Activated T-cell treated with anti-CD3 and anti-CD28 coated beads, Interleukin-2, amount 50 U/mL, for 72 hours (primary cell): Measurements from ENCODE around the gene CAP1. TPM values are rescaled to one million over a fixed set of nuclear protein-coding genes. Genes with fewer than 3 reads are reported as not detected.

ENCODE experiments used
- ATAC-seq, 2 donors: fragments of 150-1000 bp; cut with Tn5 transposase; replicated peaks in 1 of 2; 2 replicates each; pipeline ENCODE4 v1.10.0; 2021; ENCODE audit warnings: moderate library complexity in 2 of 2, mild to moderate bottlenecking in 1 of 2
- DNase-seq, 2 donors: peaks; one replicate each; pipeline ENCODE4 v3.0.0; 2021 to 2022; ENCODE audit warnings: mixed read lengths in 1 of 2
- H3K27ac Mint-ChIP-seq: one replicate; pipeline ENCODE4 v1.8.0; 2022; ENCODE audit warnings: mild to moderate bottlenecking, moderate library complexity, mixed read lengths
- H3K27me3 Mint-ChIP-seq: one replicate; pipeline ENCODE4 v1.8.0; 2022; ENCODE audit warnings: low read depth, mixed read lengths
- H3K36me3 Mint-ChIP-seq, 2 donors: one replicate each; pipeline ENCODE4 v1.8.0; 2022; ENCODE audit warnings: mixed read lengths in 2 of 2, mild to moderate bottlenecking in 1 of 2; ENCODE audit not compliant: insufficient read depth in 2 of 2
- H3K4me1 Mint-ChIP-seq: one replicate; pipeline ENCODE4 v1.8.0; 2022; ENCODE audit warnings: low read depth, mixed read lengths
- H3K4me3 Mint-ChIP-seq, 2 donors: one replicate each; pipeline ENCODE4 v1.8.0; 2022; ENCODE audit warnings: mild to moderate bottlenecking in 2 of 2, mixed read lengths in 2 of 2, moderate library complexity in 2 of 2
- H3K9me3 Mint-ChIP-seq, 2 donors: one replicate each; pipeline ENCODE4 v1.8.0; 2022; ENCODE audit warnings: mixed read lengths in 2 of 2
- total RNA-seq, 2 donors: library from RNA; stranded (reverse); gene quantifications; one replicate each; pipeline ENCODE4 v1.2.3, GENCODE V29; 2022

CAP1 gene
- total RNA-seq, 2 donors from 2014 or later, result 401 to 411 TPM

DNA sequence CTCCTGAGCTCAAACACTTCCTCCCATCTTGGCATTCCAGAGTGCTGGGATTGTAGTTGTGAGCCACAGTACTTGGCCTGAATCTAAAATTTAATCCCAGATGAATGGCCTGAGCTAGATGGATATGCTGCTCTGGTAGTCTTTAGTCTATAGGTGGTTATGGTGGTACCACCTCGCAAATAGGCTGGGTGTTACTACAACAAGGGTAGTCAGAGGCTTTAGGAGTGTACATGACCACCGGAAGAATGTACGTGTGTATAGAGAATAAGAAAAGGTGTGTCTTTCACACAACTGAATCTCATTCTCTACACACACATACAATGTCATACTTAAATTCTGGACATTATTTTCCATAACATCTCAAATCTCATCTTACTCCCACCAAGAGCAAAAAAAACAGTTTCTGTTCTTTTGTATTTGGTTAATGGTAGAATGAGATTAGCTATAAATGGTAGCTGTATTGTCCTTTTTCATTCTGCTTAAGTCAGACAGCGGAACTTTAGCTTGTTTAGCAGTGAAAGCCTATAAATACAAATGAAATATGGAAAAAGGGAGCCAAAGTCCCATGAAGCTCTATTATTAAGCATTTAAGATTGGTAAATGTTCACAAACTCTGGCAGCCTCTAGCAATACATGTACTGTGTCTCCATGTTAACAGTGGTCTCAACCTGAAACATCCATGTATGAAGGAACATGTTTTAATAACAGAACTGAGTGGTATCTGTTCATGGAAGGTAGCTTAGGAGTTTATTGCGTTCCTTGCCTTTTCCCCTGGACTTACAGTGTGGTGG is 16.2 kb downstream of the CAP1 start:
- Mint-ChIP-seq H3K36me3 (peaks cover 4 to 32% of the 10 kb centered on the region in 2 donors), H3K4me1 (peaks cover 92% of the 10 kb centered on the region), H3K27ac (peak overlapping the region; percentile 96), H3K9me3 (no peaks in the 10 kb centered on the region), H3K27me3 (no peaks in the 10 kb centered on the region), H3K4me3 (peak overlapping the region in 1 of 2 donors; percentile 1)
- no peak for ATAC-seq
- no peak for DNase-seq

DNA sequence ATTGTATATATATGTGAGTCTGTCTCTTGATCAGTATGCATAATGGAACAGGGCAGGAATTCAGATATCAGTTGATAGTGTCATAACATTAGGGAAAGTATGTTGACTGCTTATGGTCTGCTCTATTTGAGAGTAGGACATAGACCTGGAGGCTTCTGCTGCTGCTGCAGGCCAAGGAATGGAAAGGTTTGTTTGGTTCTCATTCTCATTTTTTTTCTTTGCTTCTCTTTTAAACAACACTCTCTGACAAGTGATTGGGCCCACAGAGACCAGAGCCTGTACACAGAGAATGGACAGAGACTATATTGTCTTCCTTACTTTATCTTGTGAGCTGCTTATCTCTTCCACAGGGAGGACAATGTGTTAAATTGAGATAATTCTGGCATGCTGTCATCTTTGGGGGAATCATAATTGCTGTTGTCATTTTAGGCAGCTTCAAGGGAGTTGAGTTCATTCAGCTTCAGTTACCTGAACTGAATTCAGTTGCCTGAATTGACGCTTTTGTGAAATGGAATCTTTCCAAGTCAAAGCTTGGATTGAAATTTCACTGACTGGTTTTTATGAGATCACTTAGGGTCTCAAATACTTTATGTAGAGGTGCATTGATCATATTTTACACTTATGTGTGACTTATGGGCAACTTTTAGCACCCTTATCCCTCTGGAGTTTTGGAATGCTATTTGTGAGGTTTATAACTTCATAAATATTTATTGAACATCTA is 16.9 kb downstream of the CAP1 start:
- Mint-ChIP-seq H3K27me3 (no peaks in the 10 kb centered on the region), H3K4me3 (peak overlapping the region in 1 of 2 donors; percentile 19), H3K4me1 (peaks cover 90% of the 10 kb centered on the region), H3K36me3 (peaks cover 4 to 35% of the 10 kb centered on the region in 2 donors), H3K27ac (peak overlapping the region; percentile 96), H3K9me3 (no peaks in the 10 kb centered on the region)
- DNase-seq, result no peak
- ATAC-seq, result no peak

DNA sequence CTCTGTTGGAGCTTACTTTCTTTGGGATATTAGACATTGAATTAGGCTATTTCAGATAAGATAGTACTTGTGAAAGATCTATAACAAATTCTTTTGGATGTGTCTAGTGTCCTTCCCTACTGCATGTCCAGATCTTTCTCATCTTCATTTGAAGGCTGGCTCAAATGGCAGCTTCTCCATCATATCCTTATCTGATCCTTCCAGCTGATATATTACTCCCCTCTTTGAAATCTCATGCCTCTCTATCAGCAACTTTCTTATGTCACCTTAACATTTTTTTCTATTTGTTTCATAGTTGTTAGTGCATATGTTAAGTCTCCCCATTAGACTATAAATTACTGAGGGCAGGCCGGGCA is 17.5 kb downstream of the CAP1 start:
- peaks cover 4 to 35% of the 10 kb centered on the region in 2 donors for H3K36me3 Mint-ChIP-seq
- ATAC-seq, result no peak
- H3K4me1 Mint-ChIP-seq, result peaks cover 85% of the 10 kb centered on the region
- DNase-seq, result no peak
- peak overlapping the region; percentile 34 to 83 for H3K4me3 Mint-ChIP-seq
- no peaks in the 10 kb centered on the region for H3K9me3 Mint-ChIP-seq
- no peaks in the 10 kb centered on the region for H3K27me3 Mint-ChIP-seq
- H3K27ac Mint-ChIP-seq, result peak overlapping the region; percentile 96

DNA sequence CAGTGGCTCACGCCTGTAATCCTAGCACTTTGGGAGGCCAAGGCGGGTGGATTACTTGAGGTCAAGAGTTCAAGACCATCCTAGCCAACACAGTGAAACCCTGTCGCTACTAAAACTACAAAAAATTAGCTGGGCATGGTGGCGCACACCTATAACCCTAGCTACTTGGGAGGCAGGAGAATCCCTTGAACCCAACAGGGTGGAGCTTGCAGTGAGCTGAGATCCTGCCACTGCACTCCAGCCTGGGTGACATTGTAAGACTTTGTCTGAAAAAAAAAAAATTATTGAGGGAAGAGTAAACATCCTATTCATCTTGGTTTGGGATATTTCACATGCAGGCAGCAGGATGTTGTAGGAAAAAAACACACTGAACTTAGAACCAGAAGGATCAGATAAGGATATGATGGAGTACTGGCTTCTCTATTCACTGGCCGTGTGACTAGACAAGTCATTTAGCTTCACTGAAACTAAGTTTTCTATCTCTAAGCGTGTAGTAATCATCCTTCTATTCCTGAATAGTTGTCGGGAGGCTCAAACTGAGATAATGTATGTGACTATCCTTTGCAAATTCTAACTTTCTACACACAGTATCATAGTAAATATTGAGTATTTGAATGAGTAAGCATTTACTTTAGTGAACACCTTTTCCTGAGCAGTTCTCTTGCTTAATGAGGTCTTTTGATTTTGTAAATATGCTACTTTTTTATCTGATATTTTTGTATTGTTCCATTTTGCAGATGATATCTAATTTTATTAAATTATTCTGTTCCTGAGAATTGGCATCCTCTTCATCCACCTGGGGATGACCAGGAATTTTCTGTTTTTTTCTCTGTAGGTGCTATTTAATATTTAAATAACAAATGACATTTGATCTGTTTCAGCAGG is 18.2 kb downstream of the CAP1 start:
- Mint-ChIP-seq H3K27ac (peak overlapping the region; percentile 96), H3K4me1 (peaks cover 87% of the 10 kb centered on the region), H3K27me3 (no peaks in the 10 kb centered on the region), H3K36me3 (peaks cover 6 to 38% of the 10 kb centered on the region in 2 donors), H3K4me3 (peak overlapping the region; percentile 54 to 83), H3K9me3 (no peaks in the 10 kb centered on the region)
- ATAC-seq, result peak; percentile 47 to 60
- no peak for DNase-seq

DNA sequence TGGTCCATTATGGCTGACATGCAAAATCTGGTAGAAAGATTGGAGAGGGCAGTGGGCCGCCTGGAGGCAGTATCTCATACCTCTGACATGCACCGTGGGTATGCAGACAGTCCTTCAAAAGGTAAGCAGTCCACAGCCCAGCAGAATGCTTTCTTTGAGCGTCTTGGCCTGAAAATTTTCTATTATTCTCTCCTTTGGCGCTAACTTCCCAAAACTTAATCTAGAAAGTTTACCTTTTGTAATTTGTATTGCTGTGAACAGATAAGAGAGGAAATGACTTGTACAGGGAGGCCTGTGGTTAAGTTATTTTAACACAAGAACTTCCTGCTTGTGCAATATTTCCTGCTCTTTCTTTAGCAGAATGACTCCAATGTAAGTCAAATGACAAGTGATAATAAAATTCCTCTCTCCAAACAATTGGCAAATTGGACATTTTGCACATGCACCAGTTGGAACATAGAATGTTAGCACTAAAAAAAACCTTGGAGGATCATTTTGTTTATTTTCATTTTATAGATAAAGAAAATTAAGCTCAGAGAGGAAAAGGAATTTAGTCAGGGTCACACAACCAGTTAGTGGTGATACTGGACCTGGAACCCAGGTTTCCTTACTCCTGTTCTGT is 18.9 kb downstream of the CAP1 start:
- peak; percentile 73 to 80 for ATAC-seq
- H3K27ac Mint-ChIP-seq, result peak overlapping the region; percentile 97
- DNase-seq, result no peak

DNA sequence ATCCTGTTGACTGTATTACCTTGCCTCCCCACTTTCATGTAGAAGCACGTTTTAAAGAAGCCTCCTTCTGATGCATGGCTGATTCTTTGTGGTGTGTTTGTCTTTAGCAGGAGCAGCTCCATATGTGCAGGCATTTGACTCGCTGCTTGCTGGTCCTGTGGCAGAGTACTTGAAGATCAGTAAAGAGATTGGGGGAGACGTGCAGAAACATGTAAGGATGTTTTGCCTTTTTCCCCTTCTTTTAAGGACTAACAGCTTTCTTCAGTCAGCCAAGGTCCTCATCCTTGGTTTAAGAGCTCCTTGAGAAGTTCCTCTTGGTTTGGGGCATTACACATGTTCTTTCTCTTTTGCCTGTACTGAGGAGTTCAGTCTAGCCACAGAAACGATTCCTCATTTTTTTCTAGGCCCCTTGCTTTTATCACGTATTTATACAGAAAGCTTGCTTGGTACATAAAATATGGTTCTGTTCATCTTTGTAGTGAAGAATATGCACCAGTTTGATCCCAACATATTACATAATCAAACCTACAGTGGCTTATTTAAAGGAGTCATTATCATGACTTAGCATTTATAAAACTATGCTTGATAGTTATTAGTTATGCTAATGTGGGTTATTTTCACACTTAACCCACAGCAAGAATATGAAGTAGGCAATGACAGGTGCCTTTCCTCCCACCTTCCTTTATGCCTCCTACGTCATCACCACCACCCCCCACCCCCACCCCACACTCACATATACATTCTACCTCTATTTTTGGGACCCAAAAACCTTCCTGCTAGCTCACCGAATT is 19.6 kb downstream of the CAP1 start:
- Mint-ChIP-seq H3K4me3 (peak overlapping the region; percentile 54 to 76), H3K36me3 (peaks cover 8 to 42% of the 10 kb centered on the region in 2 donors), H3K27me3 (no peaks in the 10 kb centered on the region), H3K27ac (peak overlapping the region; percentile 97), H3K4me1 (peaks cover 88% of the 10 kb centered on the region), H3K9me3 (no peaks in the 10 kb centered on the region)
- DNase-seq, result no peak
- peak in 1 of 2 donors; percentile 35 for ATAC-seq

More for the DNA sequence above, 18.9 kb downstream of the CAP1 start:
- Mint-ChIP-seq H3K36me3 (peaks cover 8 to 43% of the 10 kb centered on the region in 2 donors), H3K4me1 (peaks cover 88% of the 10 kb centered on the region), H3K9me3 (no peaks in the 10 kb centered on the region), H3K27me3 (no peaks in the 10 kb centered on the region), H3K4me3 (peak overlapping the region; percentile 54 to 83)

DNA sequence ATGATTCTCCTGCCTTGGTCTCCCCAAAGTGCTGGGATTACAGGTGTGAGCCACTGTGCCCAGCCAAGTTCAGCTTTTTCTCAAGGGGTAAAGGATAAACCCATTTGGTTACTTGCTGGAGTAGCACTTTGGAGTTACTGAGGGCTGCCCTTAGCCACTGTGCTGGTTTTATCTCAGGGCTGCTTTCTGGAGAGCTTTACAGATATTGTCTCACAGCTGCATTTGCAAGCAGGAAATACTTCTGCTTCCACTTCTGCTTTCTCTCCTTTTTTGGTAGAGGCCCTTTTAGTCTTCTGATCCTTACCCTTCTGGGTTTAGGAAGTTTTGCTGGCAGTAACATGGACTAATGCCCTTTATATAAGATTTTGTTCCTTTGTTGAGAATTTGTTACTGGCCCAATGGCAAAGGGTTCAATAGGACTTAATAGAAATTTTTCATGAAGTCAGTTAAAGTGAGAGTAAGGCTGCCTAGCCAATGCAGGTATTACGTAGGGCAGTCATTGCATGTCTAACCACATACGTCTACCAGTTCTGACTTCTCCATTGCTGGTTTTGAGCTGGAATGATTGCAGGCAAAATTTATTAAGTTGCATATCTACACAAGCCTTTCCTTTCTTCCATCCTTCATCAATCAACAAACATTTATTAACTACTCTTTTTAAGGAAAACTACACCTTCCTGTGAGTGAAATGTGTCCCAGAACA is 24.4 kb downstream of the CAP1 start:
- Mint-ChIP-seq H3K4me1 (peaks cover 69% of the 10 kb centered on the region), H3K4me3 (no peak overlapping the region), H3K36me3 (peaks cover 17 to 57% of the 10 kb centered on the region in 2 donors), H3K27ac (peak overlapping the region; percentile 88), H3K9me3 (no peaks in the 10 kb centered on the region), H3K27me3 (no peaks in the 10 kb centered on the region)
- DNase-seq (no peak), ATAC-seq (no peak)

DNA sequence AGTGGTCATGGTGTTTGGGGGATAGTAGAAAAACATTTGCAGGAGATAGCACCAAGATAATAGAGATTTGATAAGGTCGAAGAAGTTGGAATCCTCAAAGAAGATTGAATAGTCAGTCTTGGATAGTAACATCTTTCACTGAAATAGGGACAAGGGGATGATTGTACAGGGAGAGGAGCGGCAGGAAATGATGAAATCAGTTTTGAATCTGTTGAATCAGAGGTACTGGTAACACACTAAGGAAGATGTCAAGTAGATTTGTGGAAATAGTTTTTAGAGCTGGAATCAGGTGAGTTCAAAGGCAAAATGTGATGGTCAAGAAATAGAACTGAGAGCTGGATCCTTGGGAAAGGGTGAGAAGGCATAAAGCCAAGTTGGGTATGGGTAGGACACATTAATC is 26.5 kb downstream of the CAP1 start:
- Mint-ChIP-seq H3K27me3 (no peaks in the 10 kb centered on the region), H3K27ac (peak overlapping the region; percentile 88), H3K9me3 (no peaks in the 10 kb centered on the region), H3K36me3 (peaks cover 19 to 51% of the 10 kb centered on the region in 2 donors), H3K4me1 (peaks cover 48% of the 10 kb centered on the region), H3K4me3 (peak overlapping the region; percentile 4 to 13)
- ATAC-seq (peak in 1 of 2 donors; percentile 76), DNase-seq (no peak)

DNA sequence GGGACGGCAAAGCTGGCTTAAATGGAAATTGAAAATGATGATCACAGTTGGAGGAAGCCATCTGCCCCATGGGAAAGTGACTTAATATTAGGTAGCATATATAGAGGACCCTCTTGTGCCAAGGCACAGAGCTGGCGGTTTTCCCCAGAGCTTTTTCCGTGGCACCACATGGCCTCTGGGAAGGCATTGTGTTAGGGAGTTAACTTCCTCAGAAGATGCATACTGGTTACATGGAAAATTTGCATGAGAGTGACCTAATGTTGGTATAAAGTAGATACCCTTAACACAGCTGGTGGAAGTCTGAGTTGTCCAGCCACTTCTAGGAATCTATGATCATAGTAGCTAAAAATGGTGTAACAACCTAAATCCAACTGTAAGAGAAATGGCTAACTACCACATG is 27.3 kb downstream of the CAP1 start:
- H3K4me3 Mint-ChIP-seq, result no peak overlapping the region
- DNase-seq (no peak), ATAC-seq (no peak)
- peaks cover 50% of the 10 kb centered on the region for H3K4me1 Mint-ChIP-seq
- H3K9me3 Mint-ChIP-seq, result no peaks in the 10 kb centered on the region
- no peaks in the 10 kb centered on the region for H3K27me3 Mint-ChIP-seq
- H3K27ac Mint-ChIP-seq, result peak overlapping the region; percentile 26
- H3K36me3 Mint-ChIP-seq, result peaks cover 22 to 55% of the 10 kb centered on the region in 2 donors

DNA sequence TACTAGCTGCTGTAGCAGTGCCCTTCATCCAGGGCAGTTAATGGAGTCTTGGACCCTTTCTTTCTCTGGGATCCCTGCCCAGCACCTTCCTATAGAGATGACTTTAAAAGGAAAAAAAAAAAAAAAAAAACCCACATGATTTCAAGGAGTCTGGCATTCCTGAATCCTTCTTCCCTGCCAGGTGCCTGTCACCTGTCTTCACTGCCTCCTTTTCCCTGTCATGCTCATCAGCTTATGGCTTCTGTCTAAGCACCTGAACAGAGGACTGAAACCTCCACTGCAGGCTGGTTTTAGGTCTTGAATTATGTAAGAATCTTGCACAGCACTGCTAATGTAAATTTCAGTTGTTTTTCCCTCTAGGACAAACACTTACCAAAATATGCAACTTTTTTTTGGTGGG is 31.6 kb downstream of the CAP1 start:
- Mint-ChIP-seq H3K36me3 (peaks cover 9 to 37% of the 10 kb centered on the region in 2 donors), H3K4me3 (no peak overlapping the region), H3K27me3 (no peaks in the 10 kb centered on the region), H3K9me3 (no peaks in the 10 kb centered on the region), H3K4me1 (peaks cover 17% of the 10 kb centered on the region), H3K27ac (peak overlapping the region; percentile 90)
- DNase-seq (no peak), ATAC-seq (no peak)

DNA sequence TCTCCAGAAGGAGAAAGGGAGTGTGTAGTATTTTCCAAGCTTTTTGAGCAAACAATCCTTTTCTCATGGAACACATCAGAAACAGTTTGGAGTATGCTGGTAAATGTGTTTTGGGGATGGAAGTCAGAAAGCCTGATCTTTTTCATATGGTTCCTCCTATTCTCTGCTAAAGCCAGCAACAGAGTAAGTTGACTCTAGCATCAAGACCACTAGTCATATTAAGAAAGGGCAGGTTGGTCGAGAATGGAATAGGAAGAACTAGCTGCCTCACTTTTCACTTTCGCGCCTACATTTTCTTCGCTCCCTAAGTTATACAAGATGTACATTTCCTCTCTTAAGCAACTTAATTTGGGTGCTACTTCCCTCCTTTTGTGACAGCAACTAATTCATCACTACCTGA is 32.5 kb downstream of the CAP1 start:
- Mint-ChIP-seq H3K36me3 (peaks cover 9 to 31% of the 10 kb centered on the region in 2 donors), H3K9me3 (no peaks in the 10 kb centered on the region), H3K4me3 (no peak overlapping the region), H3K27me3 (no peaks in the 10 kb centered on the region), H3K4me1 (peaks cover 11% of the 10 kb centered on the region), H3K27ac (peak overlapping the region; percentile 14)
- DNase-seq (no peak), ATAC-seq (no peak)
